SK-N-SH (cell line): ENCODE data around the gene KCNJ18. TPM values are rescaled to one million over a fixed set of nuclear protein-coding genes. Genes with fewer than 3 reads are reported as not detected.
"Not testable (repeated sequence)": the region's sequence is repeated elsewhere in the genome, so short reads cannot be mapped to it uniquely, and the experiment has no call there.

ENCODE experiments used
- CTCF ChIA-PET: fragments of 300-600, 350-600 bp; formaldehyde crosslinking; extraction: SDS; loops from one replicate; lab custom pipeline; 2021; lab: Yijun Ruan, JAX
- POLR2A ChIA-PET: fragments of 350-600 bp; sonication (Branson Sonifier 250); formaldehyde crosslinking; extraction: SDS; loops from one replicate; lab custom pipeline; 2020; ENCODE audit warnings: antibody characterized with exemption, inconsistent platforms; lab: Yijun Ruan, JAX
- DNase-seq: peaks from one replicate; pipeline ENCODE4 v3.0.0; 2012
- H2AFZ ChIP-seq: fragments of 200-600 bp; sonication (generic); 2 replicates; pipeline ENCODE4 v1.8.1; 2016; ENCODE audit warnings: antibody characterized with exemption, mild to moderate bottlenecking, low read depth
- H3F3A ChIP-seq: fragments of 200-600 bp; sonication (generic); replicated peaks from 2 replicates; pipeline ENCODE3; 2016; ENCODE audit warnings: antibody characterized with exemption, mild to moderate bottlenecking; ENCODE audit not compliant: insufficient read depth
- H3K27ac ChIP-seq, 2 experiments: fragments of 200-500 bp in 1 of 2; fragments of 200-600 bp in 1 of 2; sonication (Bioruptor generic) in 1 of 2; sonication (generic), shearing (Covaris generic) in 1 of 2; 2 replicates each; pipeline versions ENCODE4 v1.5.1 to v1.6.1; 2014 to 2016; ENCODE audit warnings: low read depth in 2 of 2, inconsistent platforms in 1 of 2, low read length in 1 of 2, mild to moderate bottlenecking in 1 of 2, mixed read lengths in 1 of 2
- H3K27me3 ChIP-seq: fragments of 200-600 bp; sonication (generic), shearing (Covaris generic); 2 replicates; pipeline ENCODE4 v1.6.1; 2016; ENCODE audit warnings: mixed run types; ENCODE audit not compliant: insufficient read depth
- H3K36me3 ChIP-seq, 2 experiments: fragments of 200-500 bp in 1 of 2; fragments of 200-600 bp in 1 of 2; sonication (Bioruptor generic) in 1 of 2; sonication (generic) in 1 of 2; replicated peaks in 1 of 2; 2 replicates each; pipeline versions ENCODE3 to v1.5.1; 2014 to 2016; ENCODE audit warnings: low read length in 1 of 2, mild to moderate bottlenecking in 1 of 2; ENCODE audit not compliant: insufficient read depth in 2 of 2, control insufficient read depth in 1 of 2
- H3K4me1 ChIP-seq, 2 experiments: fragments of 200-500 bp in 1 of 2; fragments of 200-600 bp in 1 of 2; sonication (Bioruptor generic) in 1 of 2; sonication (generic), shearing (Covaris generic) in 1 of 2; 2 replicates each; pipeline versions ENCODE4 v1.5.1 to v1.6.1; 2014 to 2016; ENCODE audit warnings: low read depth in 1 of 2, low read length in 1 of 2, mixed run types in 1 of 2; ENCODE audit not compliant: insufficient read depth in 2 of 2, control insufficient read depth in 1 of 2
- H3K4me2 ChIP-seq: fragments of 200-600 bp; sonication (generic), shearing (Covaris generic); 2 replicates; pipeline ENCODE4 v1.6.1; 2017; ENCODE audit warnings: mixed run types
- H3K4me3 ChIP-seq, 2 experiments: fragments of 200-500 bp in 1 of 2; fragments of 200-600 bp in 1 of 2; sonication (Bioruptor generic) in 1 of 2; sonication (generic), shearing (Covaris generic) in 1 of 2; 2 replicates each; pipeline versions ENCODE4 v1.5.1 to v1.8.1; 2014 to 2016; ENCODE audit warnings: low read depth in 2 of 2, inconsistent platforms in 1 of 2, low read length in 1 of 2, mild to moderate bottlenecking in 1 of 2, mixed read lengths in 1 of 2, moderate library complexity in 1 of 2
- H3K79me2 ChIP-seq: fragments of 200-600 bp; sonication (generic); 2 replicates; pipeline ENCODE4 v1.8.1; 2017; ENCODE audit warnings: mild to moderate bottlenecking; ENCODE audit not compliant: insufficient read depth
- H3K9ac ChIP-seq: fragments of 200-600 bp; sonication (generic); 2 replicates; pipeline ENCODE4 v1.6.1; 2017; ENCODE audit warnings: mixed run types
- H3K9me2 ChIP-seq: fragments of 200-600 bp; sonication (generic); 2 replicates; pipeline ENCODE4 v1.6.1; 2017; ENCODE audit warnings: mixed run types
- H3K9me3 ChIP-seq: fragments of 200-600 bp; sonication (generic); 2 replicates; pipeline ENCODE4 v1.6.1; 2017; ENCODE audit warnings: mixed run types, mild to moderate bottlenecking, moderate library complexity
- H4K20me1 ChIP-seq: fragments of 200-600 bp; sonication (generic); 2 replicates; pipeline ENCODE4 v1.6.1; 2017; ENCODE audit warnings: mild to moderate bottlenecking, mixed run types; ENCODE audit not compliant: insufficient read depth
- WGBS: methylation state at CpG from one replicate; pipeline ENCODE4 v1.1.6; 2017; ENCODE audit warnings: low lambda C conversion rate; 5-methylcytosine and 5-hydroxymethylcytosine counted together
- polyA plus RNA-seq, 3 experiments: library from polyadenylated mRNA; depleted of rRNA; stranded (reverse); fragments of >200 nt; gene quantifications; 2 replicates each; pipeline ENCODE4 v1.2.3, GENCODE V29; 2012

Gene KCNJ18
- polyA plus RNA-seq, 1 of the 3 experiments (the other 2 are of a cell fraction), result not detected

DNA sequence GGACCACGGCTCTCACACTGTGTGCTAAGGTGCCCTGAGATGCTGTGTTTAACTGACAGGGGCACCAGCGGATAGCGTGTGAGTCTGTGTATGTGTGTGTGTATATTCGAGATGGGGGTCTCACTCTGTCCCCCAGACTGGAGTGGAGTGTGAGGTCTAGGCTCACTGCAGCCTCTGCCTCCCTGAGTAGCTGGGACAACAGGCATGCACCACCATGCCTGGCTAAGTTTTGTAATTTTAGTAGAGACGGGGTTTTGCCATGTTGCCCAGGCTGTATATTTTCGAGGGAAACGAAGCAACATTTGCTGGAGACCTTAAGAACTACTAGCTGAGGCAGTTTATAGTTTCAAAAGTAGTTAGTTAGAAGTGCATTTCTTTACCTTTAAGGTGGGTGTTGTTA lies 32.7 kb upstream of the KCNJ18 start:
- H3K79me2 ChIP-seq, H3K27ac ChIP-seq, H3K27me3 ChIP-seq, H3K9me2 ChIP-seq, H3K4me2 ChIP-seq, H2AFZ ChIP-seq, H3K4me3 ChIP-seq, H3K9ac ChIP-seq, DNase-seq, H3F3A ChIP-seq, CTCF ChIA-PET, H3K4me1 ChIP-seq, H3K9me3 ChIP-seq, H4K20me1 ChIP-seq, POLR2A ChIA-PET, H3K36me3 ChIP-seq: not testable (repeated sequence)
- 2% methylated on average over 4 of the region's 7 CpGs for WGBS

- H2AFZ ChIP-seq, POLR2A ChIA-PET, H3K9ac ChIP-seq, H3K27me3 ChIP-seq, H3K79me2 ChIP-seq, DNase-seq, H3K4me2 ChIP-seq, CTCF ChIA-PET, H3K4me3 ChIP-seq, H3F3A ChIP-seq, H3K27ac ChIP-seq, H3K4me1 ChIP-seq, H3K36me3 ChIP-seq, H4K20me1 ChIP-seq, H3K9me2 ChIP-seq, H3K9me3 ChIP-seq: not testable (repeated sequence)
- WGBS, result 3% methylated on average over 1 of the region's 1 CpG
Observed at GRCh38 chr17:21661455-21661854, 30.9 kb upstream of the KCNJ18 start.

GRCh38 chr17:21663166-21663565 lies 29.2 kb upstream of the KCNJ18 start:
- POLR2A ChIA-PET, result not testable (repeated sequence)

DNA sequence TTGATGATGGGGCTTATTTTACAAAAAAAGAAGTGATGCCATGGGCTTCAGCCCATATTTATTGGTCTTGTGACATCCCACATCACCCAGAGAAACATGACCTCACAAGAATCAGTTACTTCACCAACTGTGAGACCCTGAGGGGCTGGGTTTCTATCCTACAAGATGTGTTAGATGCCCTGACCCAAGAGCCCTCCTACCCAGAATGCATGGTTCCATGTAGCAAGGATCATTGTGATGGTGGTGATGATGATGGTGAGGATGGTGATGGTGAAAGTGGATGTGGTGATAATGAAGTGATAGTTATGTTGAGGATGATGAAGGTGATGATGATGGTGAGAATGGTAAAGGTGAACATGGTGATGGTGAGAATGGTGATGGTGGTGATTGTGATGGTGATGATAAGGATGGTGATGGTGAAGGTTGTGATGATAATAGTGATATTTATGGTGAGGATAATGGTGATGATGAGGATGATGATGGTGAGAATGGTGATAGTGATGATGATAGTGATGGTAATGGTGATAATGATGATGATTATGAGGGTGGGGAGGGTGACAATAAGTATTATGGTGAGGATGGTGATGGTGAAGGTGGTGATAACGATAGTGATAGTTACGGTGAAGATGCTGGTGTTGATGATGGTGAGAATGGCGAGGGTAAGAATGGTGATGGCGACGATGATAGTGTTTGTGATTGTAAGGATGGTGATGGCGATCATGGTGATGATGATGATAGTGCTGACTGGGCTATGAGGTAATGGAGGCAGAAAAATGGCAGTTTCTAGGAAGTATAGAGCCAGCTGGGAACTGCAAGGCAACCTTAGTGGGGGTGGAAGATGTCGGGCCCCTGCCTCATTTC lies 28.5 kb upstream of the KCNJ18 start:
- H3F3A ChIP-seq, H3K79me2 ChIP-seq, H3K36me3 ChIP-seq, CTCF ChIA-PET, DNase-seq, H3K4me1 ChIP-seq, H3K27ac ChIP-seq, H3K9ac ChIP-seq, H4K20me1 ChIP-seq, H2AFZ ChIP-seq, POLR2A ChIA-PET, H3K4me3 ChIP-seq, H3K9me3 ChIP-seq, H3K9me2 ChIP-seq, H3K4me2 ChIP-seq: not testable (repeated sequence)
- H3K27me3 ChIP-seq, result peaks cover 14% of the 10 kb centered on the region
- WGBS, result 5% methylated on average over 7 of the region's 7 CpGs

More at GRCh38 chr17:21663166-21663565, 29.2 kb upstream of the KCNJ18 start:
- H3K4me3 ChIP-seq, H3K9me3 ChIP-seq, H3K79me2 ChIP-seq, H2AFZ ChIP-seq, H3K4me2 ChIP-seq, H3K36me3 ChIP-seq, H3K27ac ChIP-seq, H3F3A ChIP-seq, H3K9me2 ChIP-seq, H4K20me1 ChIP-seq, CTCF ChIA-PET, DNase-seq, H3K4me1 ChIP-seq, H3K9ac ChIP-seq: not testable (repeated sequence)
- peaks cover 14% of the 10 kb centered on the region for H3K27me3 ChIP-seq
- 3% methylated on average over 3 of the region's 3 CpGs for WGBS

DNA sequence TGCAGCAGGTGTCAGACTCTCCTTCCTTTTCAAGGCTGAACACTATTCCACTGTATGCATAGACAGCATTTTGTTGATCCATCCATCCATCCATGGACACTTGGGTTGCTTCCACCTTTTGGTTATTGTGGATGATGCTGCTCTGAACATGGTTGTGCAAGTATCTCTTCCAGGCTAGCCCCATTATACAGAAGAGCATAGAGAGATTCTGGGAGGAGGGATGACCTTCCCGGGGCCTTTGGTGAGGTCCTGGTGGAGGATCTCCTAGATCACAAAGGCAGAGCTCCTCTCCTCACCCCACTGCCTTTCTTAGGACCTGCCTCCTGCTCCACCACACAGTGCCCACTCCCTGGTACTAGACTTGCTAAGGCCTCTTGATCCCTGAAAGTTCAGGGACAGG lies 27.2 kb upstream of the KCNJ18 start:
- CTCF ChIA-PET, H3K27ac ChIP-seq, POLR2A ChIA-PET, H3K9me3 ChIP-seq, H2AFZ ChIP-seq, H3F3A ChIP-seq, H3K4me2 ChIP-seq, H3K4me3 ChIP-seq, DNase-seq, H3K79me2 ChIP-seq, H4K20me1 ChIP-seq, H3K9me2 ChIP-seq, H3K36me3 ChIP-seq, H3K4me1 ChIP-seq, H3K9ac ChIP-seq: not testable (repeated sequence)
- 0% methylated on average over 1 of the region's 1 CpG for WGBS
- H3K27me3 ChIP-seq, result peaks cover 23% of the 10 kb centered on the region

GRCh38 chr17:21665935-21666493 lies 26.3 kb upstream of the KCNJ18 start:
- CTCF ChIA-PET, H3K27ac ChIP-seq, H3K4me3 ChIP-seq, H3K9me2 ChIP-seq, H3K36me3 ChIP-seq, POLR2A ChIA-PET, H3K4me2 ChIP-seq, H2AFZ ChIP-seq, H3F3A ChIP-seq, H4K20me1 ChIP-seq, H3K9ac ChIP-seq, DNase-seq, H3K79me2 ChIP-seq, H3K9me3 ChIP-seq, H3K4me1 ChIP-seq: not testable (repeated sequence)
- H3K27me3 ChIP-seq, result peaks cover 30% of the 10 kb centered on the region
- under 1% methylated on average over 2 of the region's 2 CpGs for WGBS
